Smooth muscle cell (in vitro differentiated cells): Measurements from ENCODE around the gene EIF2S1. TPM values are rescaled to one million over a fixed set of nuclear protein-coding genes. Genes with fewer than 3 reads are reported as not detected.

Experiments
- DNase-seq: peaks from one replicate; lab custom pipeline; 2025; ENCODE audit not compliant: unreplicated experiment; lab: John Stamatoyannopoulos, UW
- H2AFZ ChIP-seq: fragments of 200-600 bp; sonication (generic); 2 replicates; pipeline ENCODE4 v1.6.0; 2016; ENCODE audit warnings: antibody characterized with exemption, low read depth, mild to moderate bottlenecking
- H3F3A ChIP-seq: fragments of 200-600 bp; sonication (generic); 2 replicates; pipeline ENCODE4 v1.6.0; 2017; ENCODE audit warnings: antibody characterized with exemption, low read depth
- H3K27ac ChIP-seq: fragments of 200-600 bp; sonication (generic); 2 replicates; pipeline ENCODE4 v1.5.1; 2016; ENCODE audit warnings: low read depth, mild to moderate bottlenecking
- H3K27me3 ChIP-seq: fragments of 200-600 bp; sonication (generic); 2 replicates; pipeline ENCODE4 v1.6.1; 2016; ENCODE audit warnings: low read depth, mild to moderate bottlenecking
- H3K36me3 ChIP-seq: fragments of 200-600 bp; sonication (generic); 2 replicates; pipeline ENCODE4 v1.5.1; 2016; ENCODE audit warnings: low read depth
- H3K4me1 ChIP-seq: fragments of 200-600 bp; sonication (generic); 2 replicates; pipeline ENCODE4 v1.5.1; 2016; ENCODE audit warnings: low read depth
- H3K4me2 ChIP-seq: fragments of 200-600 bp; sonication (generic); 2 replicates; pipeline ENCODE4 v1.6.0; 2016; ENCODE audit warnings: mild to moderate bottlenecking
- H3K4me3 ChIP-seq: fragments of 200-600 bp; sonication (generic); 2 replicates; pipeline ENCODE4 v1.5.1; 2016; ENCODE audit warnings: mild to moderate bottlenecking
- H3K79me2 ChIP-seq: fragments of 200-600 bp; sonication (generic); 2 replicates; pipeline ENCODE4 v1.6.0; 2016; ENCODE audit warnings: low read depth, mild to moderate bottlenecking
- H3K9ac ChIP-seq: fragments of 200-600 bp; sonication (generic); 2 replicates; pipeline ENCODE4 v1.6.0; 2016; ENCODE audit warnings: low read depth
- H3K9me3 ChIP-seq: fragments of 200-600 bp; sonication (generic); replicated peaks from 2 replicates; pipeline ENCODE4 v1.5.1; 2016; ENCODE audit warnings: low read depth
- H4K20me1 ChIP-seq: fragments of 200-600 bp; sonication (generic); 2 replicates; pipeline ENCODE4 v1.6.0; 2016; ENCODE audit warnings: low read depth
- CTCF ChIP-seq: fragments of 200-600 bp; sonication (generic); IDR thresholded peaks from 2 replicates; pipeline ENCODE4 v1.5.1; 2017; ENCODE audit warnings: borderline replicate concordance, mild to moderate bottlenecking, antibody characterized with exemption; ENCODE audit not compliant: insufficient read depth, poor library complexity, severe bottlenecking
- WGBS: methylation state at CpG from one replicate; pipeline ENCODE4 v1.1.7; 2016; ENCODE audit warnings: low lambda C conversion rate; 5-methylcytosine and 5-hydroxymethylcytosine counted together
- polyA plus RNA-seq: library from polyadenylated mRNA; unstranded; fragments of >200 nt; fragmentation: Nextera tagmentation; extraction: Ambion mirVana; gene quantifications from 2 replicates; pipeline ENCODE4 v1.2.1, GENCODE V29; 2016
- total RNA-seq: library from RNA; depleted of rRNA; stranded (reverse); fragments of >200 nt; gene quantifications from 2 replicates; pipeline ENCODE4 v1.2.3, GENCODE V29; 2014

EIF2S1 gene
- total and polyA plus RNA-seq, 2 experiments from 2014 or later: 121 to 126 TPM

- no peaks in the 10 kb centered on the region for H3K36me3 ChIP-seq
- H3K79me2 ChIP-seq: no peaks in the 10 kb centered on the region
- WGBS: 89% methylated on average over 3 of the region's 3 CpGs
These were observed 64.4 kb downstream of the EIF2S1 start for GRCh38 chr14:67424539-67424938.

GRCh38 chr14:67425608-67426007, 65.5 kb downstream of the EIF2S1 start:
- no peaks in the 10 kb centered on the region for H4K20me1 ChIP-seq
- no peak for TF ChIP-seq CTCF
- no peak for DNase-seq
- 86% methylated on average over 4 of the region's 4 CpGs for WGBS
- H3K9me3 ChIP-seq: no peaks in the 10 kb centered on the region
- no peak overlapping the region for H3K4me3 ChIP-seq
- no peak overlapping the region for H2AFZ ChIP-seq
- no peaks in the 10 kb centered on the region for H3F3A ChIP-seq
- no peaks in the 10 kb centered on the region for H3K79me2 ChIP-seq
- H3K4me2 ChIP-seq: no peak overlapping the region
- no peak overlapping the region for H3K9ac ChIP-seq
- H3K27me3 ChIP-seq: no peaks in the 10 kb centered on the region
- no peaks in the 10 kb centered on the region for H3K4me1 ChIP-seq
- no peaks in the 10 kb centered on the region for H3K36me3 ChIP-seq
- H3K27ac ChIP-seq: no peak overlapping the region

More at GRCh38 chr14:67424539-67424938, 64.4 kb downstream of the EIF2S1 start:
- Histone ChIP-seq H3K4me2 (no peak overlapping the region), H2AFZ (no peak overlapping the region), H3K9me3 (no peaks in the 10 kb centered on the region), H4K20me1 (no peaks in the 10 kb centered on the region), H3K4me1 (no peaks in the 10 kb centered on the region), H3K9ac (no peak overlapping the region), H3F3A (no peaks in the 10 kb centered on the region), H3K4me3 (no peak overlapping the region), H3K27ac (no peak overlapping the region), H3K27me3 (no peaks in the 10 kb centered on the region)
- TF ChIP-seq CTCF: no peak
- DNase-seq: no peak

GRCh38 chr14:67426161-67426560, 66.0 kb downstream of the EIF2S1 start:
- 93% methylated on average over 8 of the region's 8 CpGs for WGBS
- H3K27ac ChIP-seq: no peak overlapping the region
- H3K4me2 ChIP-seq: no peak overlapping the region
- no peaks in the 10 kb centered on the region for H3K4me1 ChIP-seq
- H3F3A ChIP-seq: no peaks in the 10 kb centered on the region
- no peaks in the 10 kb centered on the region for H4K20me1 ChIP-seq
- no peak for TF ChIP-seq CTCF
- H3K4me3 ChIP-seq: no peak overlapping the region
- no peak overlapping the region for H2AFZ ChIP-seq
- no peak for DNase-seq
- no peaks in the 10 kb centered on the region for H3K27me3 ChIP-seq
- H3K79me2 ChIP-seq: no peaks in the 10 kb centered on the region
- H3K9ac ChIP-seq: no peak overlapping the region
- H3K36me3 ChIP-seq: no peaks in the 10 kb centered on the region
- no peaks in the 10 kb centered on the region for H3K9me3 ChIP-seq

GRCh38 chr14:67426983-67427606, 67.0 kb downstream of the EIF2S1 start:
- H3K9me3 ChIP-seq: no peaks in the 10 kb centered on the region
- H2AFZ ChIP-seq: peak overlapping the region; percentile 84
- H3K4me1 ChIP-seq: no peaks in the 10 kb centered on the region
- H3K9ac ChIP-seq: no peak overlapping the region
- H3F3A ChIP-seq: no peaks in the 10 kb centered on the region
- peak overlapping the region; percentile 54 for H3K4me2 ChIP-seq
- 31% methylated on average over 30 of the region's 30 CpGs for WGBS
- no peak overlapping the region for H3K4me3 ChIP-seq
- H4K20me1 ChIP-seq: no peaks in the 10 kb centered on the region
- peak; percentile 74 for TF ChIP-seq CTCF
- no peaks in the 10 kb centered on the region for H3K79me2 ChIP-seq
- H3K27ac ChIP-seq: no peak overlapping the region
- H3K36me3 ChIP-seq: no peaks in the 10 kb centered on the region
- DNase-seq: peak; percentile 18
- no peaks in the 10 kb centered on the region for H3K27me3 ChIP-seq
